Mucosa of descending colon (tissue), 3 donors: ENCODE measurements around the gene TMCC2. TPM values are rescaled to one million over a fixed set of nuclear protein-coding genes. Genes with fewer than 3 reads are reported as not detected.

Source experiments
- ATAC-seq: fragments of 200-7000 bp; cut with Tn5 transposase; one replicate; pipeline ENCODE4 v1.9.1; 2020; ENCODE audit warnings: mild to moderate bottlenecking, moderate library complexity
- DNase-seq, 3 donors: peaks; one replicate each; pipeline ENCODE4 v3.0.0-alpha.2; 2020
- H3K36me3 ChIP-seq: fragments of 200-600 bp; one replicate; pipeline ENCODE4 v1.8.0; 2021; ENCODE audit warnings: low read depth, mild to moderate bottlenecking
- H3K4me1 ChIP-seq: fragments of 200-600 bp; one replicate; pipeline ENCODE4 v1.8.0; 2021; ENCODE audit warnings: low read depth, mild to moderate bottlenecking
- H3K4me3 ChIP-seq: fragments of 200-600 bp; one replicate; pipeline ENCODE4 v1.8.0; 2021; ENCODE audit warnings: mild to moderate bottlenecking
- H3K9me3 ChIP-seq: fragments of 200-600 bp; one replicate; pipeline ENCODE4 v1.8.0; 2021; ENCODE audit warnings: mild to moderate bottlenecking
- intact Hi-C, 2 donors: fragments of 100-400 bp; cut with DNase I in 1 of 2; cut with micrococcal nuclease in 1 of 2; formaldehyde crosslinking; loops; one replicate each; pipeline versions ENCODE4 v1.11.0 to v1.11.1; 2022; cut with DNase I, micrococcal nuclease
- total RNA-seq, 3 donors: library from RNA; stranded (reverse); fragmentation: NEBNext Ultra II Directional in 2 of 3; extraction: Animal tissue kit (Norgen Biotek cat#: 25700) in 2 of 3; gene quantifications; one replicate each; pipeline versions ENCODE4 v1.2.1 to v1.2.4, GENCODE V29; 2021 to 2023
- TF ChIP-seq, protein P1 (sequence below): fragments of 200-600 bp; IDR thresholded peaks from one replicate; pipeline ENCODE4 v1.8.0; 2022; ENCODE audit warnings: antibody characterized with exemption, mild to moderate bottlenecking
- donor health status: DM: no; HTN: no; CAD: no; lungs with moderate emphysema.
- donor health status: DM: no; HTN: no; CAD: no.
- donor health status: DM: no; HTN: yes; CAD: no.

The TMCC2 gene
- total RNA-seq, 3 donors from 2014 or later = 0.27 to 5.1 (median 0.29) TPM

- no peaks in the 10 kb centered on the region for H3K36me3 ChIP-seq
- intact Hi-C loops = no loop called here
- no peak overlapping the region for H3K4me3 ChIP-seq
- no peaks in the 10 kb centered on the region for H3K9me3 ChIP-seq
- peak in 1 of 3 donors; percentile 46 for DNase-seq
- ATAC-seq = no peak
- TF ChIP-seq, protein P1, sequence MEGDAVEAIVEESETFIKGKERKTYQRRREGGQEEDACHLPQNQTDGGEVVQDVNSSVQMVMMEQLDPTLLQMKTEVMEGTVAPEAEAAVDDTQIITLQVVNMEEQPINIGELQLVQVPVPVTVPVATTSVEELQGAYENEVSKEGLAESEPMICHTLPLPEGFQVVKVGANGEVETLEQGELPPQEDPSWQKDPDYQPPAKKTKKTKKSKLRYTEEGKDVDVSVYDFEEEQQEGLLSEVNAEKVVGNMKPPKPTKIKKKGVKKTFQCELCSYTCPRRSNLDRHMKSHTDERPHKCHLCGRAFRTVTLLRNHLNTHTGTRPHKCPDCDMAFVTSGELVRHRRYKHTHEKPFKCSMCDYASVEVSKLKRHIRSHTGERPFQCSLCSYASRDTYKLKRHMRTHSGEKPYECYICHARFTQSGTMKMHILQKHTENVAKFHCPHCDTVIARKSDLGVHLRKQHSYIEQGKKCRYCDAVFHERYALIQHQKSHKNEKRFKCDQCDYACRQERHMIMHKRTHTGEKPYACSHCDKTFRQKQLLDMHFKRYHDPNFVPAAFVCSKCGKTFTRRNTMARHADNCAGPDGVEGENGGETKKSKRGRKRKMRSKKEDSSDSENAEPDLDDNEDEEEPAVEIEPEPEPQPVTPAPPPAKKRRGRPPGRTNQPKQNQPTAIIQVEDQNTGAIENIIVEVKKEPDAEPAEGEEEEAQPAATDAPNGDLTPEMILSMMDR = no peak
- H3K4me1 ChIP-seq = peaks cover 17% of the 10 kb centered on the region
These were observed 55.8 kb downstream of the TMCC2 start for GRCh38 chr1:205283270-205284147.

DNA sequence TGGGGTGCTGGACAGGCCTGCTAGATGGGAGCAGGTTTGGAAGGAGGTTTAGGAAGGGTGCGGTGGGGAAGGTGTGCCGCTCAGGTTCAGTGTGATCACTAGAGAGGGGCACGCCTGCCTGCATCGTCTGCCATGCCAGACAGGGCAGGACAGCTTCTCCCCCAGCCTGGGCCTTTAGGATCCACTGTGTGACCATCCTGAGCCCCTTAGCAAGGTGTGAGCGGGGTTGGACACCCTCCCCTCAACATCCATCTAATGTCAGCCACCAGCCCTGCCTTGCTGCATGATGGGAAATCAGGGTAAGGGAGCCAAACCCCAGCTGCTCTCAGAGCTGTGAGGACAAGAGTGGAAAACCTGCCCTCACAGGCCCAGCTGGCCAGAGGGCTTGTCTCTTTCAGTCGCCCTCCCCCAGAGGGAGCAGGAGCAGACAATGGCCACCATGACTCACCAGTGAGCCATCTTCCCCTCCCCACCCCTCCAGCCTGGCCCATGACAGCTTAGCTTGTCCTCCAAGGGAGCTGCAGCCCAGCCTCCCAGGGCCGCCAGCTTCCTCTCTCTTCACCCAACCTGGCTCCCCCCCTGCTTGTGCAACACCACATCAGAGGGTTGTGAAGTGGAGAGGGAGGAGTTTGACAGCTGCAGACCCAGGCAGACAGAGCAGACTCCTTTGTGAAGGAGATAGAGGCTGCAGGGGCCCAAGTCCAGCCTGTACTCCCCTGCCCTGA, 56.8 kb downstream of the TMCC2 start:
- intact Hi-C loops = no loop called here
- peak; percentile 77 to 94 (median 80) for DNase-seq
- ATAC-seq = peak; percentile 78
- H3K4me3 ChIP-seq = no peak overlapping the region
- TF ChIP-seq, protein P1 = no peak
- H3K36me3 ChIP-seq = no peaks in the 10 kb centered on the region
- H3K4me1 ChIP-seq = peaks cover 17% of the 10 kb centered on the region
- H3K9me3 ChIP-seq = no peaks in the 10 kb centered on the region

GRCh38 chr1:205285381-205286101, 57.8 kb downstream of the TMCC2 start:
- DNase-seq = peak in 1 of 3 donors; percentile 15
- peak; percentile 36 for ATAC-seq
- H3K4me1 ChIP-seq = peaks cover 17% of the 10 kb centered on the region

GRCh38 chr1:205286335-205286950, 58.7 kb downstream of the TMCC2 start:
- Histone ChIP-seq H3K36me3 (no peaks in the 10 kb centered on the region), H3K9me3 (no peaks in the 10 kb centered on the region), H3K4me3 (no peak overlapping the region), H3K4me1 (peaks cover 17% of the 10 kb centered on the region)
- TF ChIP-seq, protein P1 = no peak
- intact Hi-C loops = no loop called here
- peak in 2 of 3 donors; percentile 73 to 79 for DNase-seq
- peak; percentile 30 for ATAC-seq

More at GRCh38 chr1:205285381-205286101, 57.8 kb downstream of the TMCC2 start:
- Histone ChIP-seq H3K9me3 (no peaks in the 10 kb centered on the region), H3K36me3 (no peaks in the 10 kb centered on the region), H3K4me3 (no peak overlapping the region)
- TF ChIP-seq, protein P1 = no peak
- intact Hi-C loops = no loop called here

DNA sequence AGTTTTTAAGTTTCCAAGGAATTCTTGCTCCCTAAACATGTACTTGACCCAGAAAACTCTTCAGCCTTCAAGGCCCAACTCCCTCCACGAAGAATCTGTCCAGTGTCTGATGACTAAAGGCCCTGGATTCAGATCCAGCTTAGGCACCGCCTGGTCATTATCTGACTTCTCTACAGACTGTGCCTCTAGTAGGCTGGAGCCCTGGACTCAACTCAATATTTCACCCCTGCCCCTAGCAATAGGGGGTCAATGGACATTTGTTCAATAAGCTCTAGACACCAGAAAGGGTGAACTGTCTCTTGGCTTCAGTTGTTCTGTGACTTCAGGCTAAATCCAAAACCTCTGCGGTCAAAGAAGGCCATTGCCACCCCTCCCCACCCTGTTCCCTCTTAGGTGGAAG, 59.3 kb downstream of the TMCC2 start:
- Histone ChIP-seq H3K9me3 (no peaks in the 10 kb centered on the region), H3K36me3 (no peaks in the 10 kb centered on the region), H3K4me3 (no peak overlapping the region), H3K4me1 (peaks cover 17% of the 10 kb centered on the region)
- TF ChIP-seq, protein P1 = no peak
- ATAC-seq (no peak), DNase-seq (no peak)
- intact Hi-C loops = no loop called here
